Measurements from ENCODE around the gene HDAC9. TPM values are rescaled to one million over a fixed set of nuclear protein-coding genes. Genes with fewer than 3 reads are reported as not detected.

The HDAC9 gene
- total RNA-seq, 1 experiment from 2014 or later: 7.7 TPM

GRCh38 chr7:18724318-18724717 lies 228.8 kb downstream of the HDAC9 start:
- Histone ChIP-seq H3K79me2 (ENCODE audit: insufficient read depth, low read length) (no peaks in the 10 kb centered on the region), H3K9ac (ENCODE audit: extremely low read depth, insufficient read length, low read length) (no peak overlapping the region), H2BK12ac (ENCODE audit: insufficient read length, low read depth, low read length) (no peak overlapping the region), H4K20me1 (ENCODE audit: control insufficient read depth, insufficient read depth, insufficient read length) (no peaks in the 10 kb centered on the region), H2BK5ac (ENCODE audit: insufficient read length, low read length) (no peak overlapping the region), H3K4me1 (ENCODE audit: insufficient read depth, low read length) (no peaks in the 10 kb centered on the region), H3K4ac (ENCODE audit: low read depth, low read length) (no peak overlapping the region), H3K14ac (ENCODE audit: insufficient read depth, low read length) (no peak overlapping the region), H3K27me3 (ENCODE audit: insufficient read depth, low read length) (no peaks in the 10 kb centered on the region), H3K56ac (ENCODE audit: insufficient read length, low read depth, low read length) (no peak overlapping the region), H2BK20ac (ENCODE audit: low read depth, low read length, poor library complexity, severe bottlenecking) (no peak overlapping the region), H3K18ac (ENCODE audit: insufficient read length, low read depth, low read length) (no peak overlapping the region), H2AK5ac (ENCODE audit: insufficient read length, low read length) (no peak overlapping the region), H2BK120ac (ENCODE audit: low read depth, low read length, poor library complexity, severe bottlenecking) (no peak overlapping the region), H3K4me2 (ENCODE audit: insufficient read depth, insufficient read length, low read length) (no peak overlapping the region), H2BK15ac (ENCODE audit: low read depth, low read length) (no peak overlapping the region), H3K23me2 (ENCODE audit: insufficient read length, low read depth, low read length, poor library complexity, severe bottlenecking) (no peaks in the 10 kb centered on the region), H4K91ac (ENCODE audit: insufficient read length, low read depth, low read length) (no peak overlapping the region), H3K9me3 (ENCODE audit: control insufficient read depth, low read depth, low read length) (no peaks in the 10 kb centered on the region), H2AFZ (ENCODE audit: low read length) (no peak overlapping the region), H4K5ac (ENCODE audit: insufficient read length, low read depth, low read length) (no peak overlapping the region), H3K27ac (ENCODE audit: insufficient read length, low read depth, low read length) (no peak overlapping the region), H4K8ac (replicated peaks; ENCODE audit: insufficient read length, low read depth, low read length) (no peak overlapping the region), H3K79me1 (ENCODE audit: insufficient read depth, low read depth, low read length, poor library complexity, severe bottlenecking) (no peaks in the 10 kb centered on the region), H3T11ph (ENCODE audit: low read length) (no peak overlapping the region), H3K23ac (ENCODE audit: insufficient read length, low read depth, low read length) (no peak overlapping the region)
- H3K4me1 Mint-ChIP-seq: no peaks in the 10 kb centered on the region
- DNase-seq: no peak
- no peak overlapping the region for H3K27ac Mint-ChIP-seq
- no peaks in the 10 kb centered on the region for H3K36me3 Mint-ChIP-seq (ENCODE audit: insufficient read depth in 1 of 3, low read depth in 3 of 3)
- WGBS (ENCODE audit: extremely low coverage, insufficient read length, low lambda C conversion rate): no CpG with 5 or more reads among the region's 2 CpGs
- H3K4me3 Mint-ChIP-seq: no peak overlapping the region
- no peak for TF ChIP-seq CTCF (conservative IDR thresholded peaks at IDR 0.05)
- H3K9me3 Mint-ChIP-seq: no peaks in the 10 kb centered on the region
- H3K27me3 Mint-ChIP-seq (ENCODE audit: low read depth): no peaks in the 10 kb centered on the region

All from H9 (cell line).